GM21786 (cell line): Measurements from ENCODE around the gene DCLRE1C.
A peak's percentile ranks its signal among the peaks of the same experiment; 100 is the strongest.
"Not testable (repeated sequence)": the region's sequence is repeated elsewhere in the genome, so short reads cannot be mapped to it uniquely, and the experiment has no call there.

Experiments used
- ATAC-seq: cut with Tn5 transposase; IDR thresholded peaks from one replicate; pipeline ENCODE4 v1.9.1; 2021; ENCODE audit not compliant: unreplicated experiment

DCLRE1C gene

DNA sequence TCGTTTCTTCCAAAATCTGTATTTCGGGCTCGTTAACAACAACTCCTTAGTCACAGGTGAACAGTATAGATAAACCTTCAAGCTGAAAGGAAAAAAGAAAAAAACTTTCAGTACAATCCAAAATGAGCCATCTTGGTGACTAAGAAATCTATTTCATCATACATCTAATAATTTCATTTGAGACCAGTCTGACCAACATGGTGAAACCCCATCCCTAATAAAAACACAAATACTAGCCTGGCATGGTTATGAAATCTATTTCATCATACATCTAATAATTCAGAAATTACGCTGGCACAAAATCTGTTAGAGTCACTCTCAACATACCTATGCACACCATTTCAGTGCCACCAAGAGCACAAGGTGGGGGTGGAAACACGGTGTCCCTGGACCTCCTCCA is 8.8 kb downstream of the DCLRE1C start:
- no peak for ATAC-seq

DNA sequence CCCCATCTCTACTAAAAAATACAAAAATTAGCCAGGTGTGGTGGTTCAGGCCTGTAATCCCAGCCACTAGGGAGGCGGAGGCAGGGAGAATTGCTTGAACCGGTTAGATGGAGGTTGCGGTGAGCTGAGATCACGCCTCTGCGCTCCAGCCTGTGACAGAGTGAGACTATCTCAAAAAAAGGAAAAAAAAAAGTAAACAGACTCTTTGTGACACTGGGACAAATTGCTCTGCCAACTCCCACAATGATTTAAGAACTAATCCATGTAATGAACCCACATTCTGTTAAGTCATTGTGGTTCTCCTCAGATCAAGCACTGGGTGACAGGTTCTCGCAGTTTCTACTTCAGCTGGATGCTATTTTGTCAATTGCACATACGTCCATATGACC is 11.0 kb downstream of the DCLRE1C start:
- not testable (repeated sequence) for ATAC-seq

DNA sequence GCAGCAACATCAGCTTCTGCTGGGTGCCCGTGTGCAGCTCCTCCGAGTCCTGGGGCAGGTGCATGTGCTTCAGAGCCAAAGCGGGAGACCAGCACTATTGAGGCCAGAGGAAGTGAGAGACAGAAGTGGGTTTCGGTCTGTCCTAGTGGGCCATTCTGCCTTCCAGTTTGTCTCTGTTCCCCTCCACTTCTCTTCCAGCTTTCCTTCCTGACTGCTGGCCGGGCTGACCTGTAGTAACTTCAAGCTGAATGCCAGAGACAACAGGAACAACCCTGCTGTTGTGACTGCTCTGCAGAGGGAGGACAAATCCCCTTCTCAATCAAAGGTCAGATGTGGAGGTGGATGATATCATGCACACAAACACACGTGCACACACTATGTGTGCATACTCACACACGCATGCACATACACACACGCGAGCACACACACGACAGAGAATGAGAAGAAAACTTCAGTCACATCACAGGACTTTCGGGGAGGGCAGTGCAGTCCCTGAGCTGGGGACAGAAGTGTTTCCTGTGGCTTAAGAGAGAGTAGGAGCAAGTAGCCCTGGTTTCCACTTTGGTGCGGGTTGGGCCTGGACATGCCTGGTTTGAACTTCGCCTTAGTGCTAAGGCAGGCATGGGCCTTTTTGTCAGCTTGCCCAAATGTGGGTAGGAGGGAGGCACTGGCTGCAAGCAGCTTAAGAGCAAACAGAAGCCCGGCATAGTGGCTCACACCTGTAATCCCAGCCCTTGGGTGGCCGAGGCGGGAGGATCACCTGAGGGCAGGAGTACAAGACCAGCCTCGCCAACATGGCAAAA is 11.5 kb downstream of the DCLRE1C start:
- peak; percentile 70 for ATAC-seq

DNA sequence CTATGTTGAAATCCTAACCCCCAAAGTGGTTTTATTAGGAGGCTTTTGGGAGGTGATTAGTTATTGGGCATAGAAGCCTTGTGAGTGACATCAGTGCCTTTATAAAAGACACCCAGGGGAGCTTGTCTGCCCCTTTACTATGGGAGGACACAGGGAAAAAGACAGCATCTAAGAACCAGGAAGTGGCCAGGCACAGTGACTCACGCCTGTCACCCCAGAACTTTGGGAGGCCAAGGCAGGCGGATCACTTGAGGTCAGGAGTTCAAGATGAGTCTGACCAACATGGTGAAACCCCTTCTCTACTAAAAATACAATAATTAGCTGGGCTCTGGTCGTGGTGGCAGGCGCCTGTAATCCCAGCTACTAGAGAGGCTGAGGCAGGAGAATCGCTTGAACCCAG is 14.9 kb downstream of the DCLRE1C start:
- ATAC-seq = peak; percentile 56

DNA sequence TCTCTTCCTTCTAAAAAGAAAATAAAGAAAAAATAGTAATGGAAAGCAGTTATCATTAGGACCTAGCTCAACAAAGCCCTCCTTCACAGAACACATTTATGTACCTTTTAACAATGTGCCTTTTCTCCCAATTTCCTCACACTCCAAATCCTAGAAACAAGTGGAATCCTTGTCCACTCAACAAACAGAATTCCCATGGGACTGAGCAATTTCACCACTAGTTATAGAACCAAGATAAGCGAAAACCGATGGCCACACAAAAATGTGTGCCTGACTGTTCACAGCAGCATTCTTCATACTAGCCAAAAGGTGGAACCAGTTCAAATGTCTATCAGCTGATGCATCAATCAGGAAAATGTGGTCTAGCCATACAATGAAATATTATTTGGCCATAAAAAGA is 17.3 kb downstream of the DCLRE1C start:
- no peak for ATAC-seq

DNA sequence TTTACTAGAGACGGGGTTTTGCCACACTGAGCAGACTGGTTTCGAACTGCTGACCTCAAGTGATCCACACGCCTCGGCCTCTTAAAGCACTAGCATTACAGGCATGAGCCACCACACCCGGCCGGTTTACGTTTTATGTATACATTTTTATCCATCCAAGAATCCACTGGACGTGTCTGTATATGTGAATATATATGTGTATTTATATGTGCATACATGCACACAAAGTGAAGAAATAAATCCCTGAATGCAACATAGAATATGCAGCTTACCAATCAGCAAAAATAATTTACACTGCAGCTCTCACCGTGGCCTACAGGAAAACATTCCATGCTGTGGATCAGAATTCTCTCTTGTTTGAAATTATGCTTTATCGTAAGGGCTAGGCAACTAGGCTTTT is 23.3 kb downstream of the DCLRE1C start:
- ATAC-seq = no peak

DNA sequence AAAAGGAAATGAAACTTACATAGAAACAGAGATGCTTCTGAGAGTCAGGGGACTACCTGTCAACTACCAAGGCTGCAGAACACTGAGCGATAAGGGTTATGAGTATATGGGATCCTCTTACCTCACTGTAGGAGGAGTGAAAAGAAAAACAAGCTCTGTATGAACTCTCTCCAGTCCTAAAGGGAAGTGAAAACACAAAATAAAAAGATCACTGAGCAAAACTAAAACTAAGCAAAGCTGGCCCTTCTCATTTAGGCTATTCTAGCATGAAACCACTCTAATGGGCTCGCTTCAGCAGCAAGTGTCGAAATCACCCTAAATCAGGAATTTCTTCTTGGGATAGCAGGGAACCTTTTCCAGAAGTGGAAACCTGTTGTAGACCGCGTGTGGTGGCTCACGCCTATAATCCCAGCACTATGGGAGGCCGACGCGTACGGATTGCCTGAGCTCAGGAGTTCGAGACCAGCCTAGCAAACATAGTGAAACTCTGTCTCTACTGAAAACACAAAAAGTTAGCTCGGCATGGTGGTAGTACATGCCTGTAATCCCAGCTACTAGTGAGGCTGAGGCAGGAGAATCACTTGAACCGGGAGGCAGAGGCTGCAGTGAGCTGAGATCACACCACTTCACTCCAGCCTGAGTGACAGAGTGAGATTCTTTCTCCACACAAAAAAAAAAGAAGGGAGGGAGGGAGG is 27.0 kb downstream of the DCLRE1C start:
- peak; percentile 95 for ATAC-seq

DNA sequence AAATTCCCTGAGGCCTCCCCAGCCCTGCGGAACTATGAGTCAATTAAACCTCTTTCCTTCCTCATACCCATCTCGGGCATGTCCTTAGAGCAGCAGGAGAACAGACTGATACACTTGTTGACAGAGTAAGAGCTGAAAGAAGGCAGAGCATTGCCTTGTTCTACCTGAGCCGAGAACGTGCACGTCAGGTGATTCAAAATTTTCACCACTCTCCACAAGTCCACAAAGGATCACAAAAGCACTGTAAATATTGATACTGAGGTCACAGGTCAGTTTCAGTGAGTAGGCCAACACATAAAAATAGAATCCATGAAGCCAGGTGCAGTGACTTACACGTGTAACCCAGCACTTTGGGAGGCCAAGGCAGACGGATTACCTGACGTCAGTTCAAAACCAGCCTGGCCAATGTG is 27.8 kb downstream of the DCLRE1C start:
- ATAC-seq = no peak

DNA sequence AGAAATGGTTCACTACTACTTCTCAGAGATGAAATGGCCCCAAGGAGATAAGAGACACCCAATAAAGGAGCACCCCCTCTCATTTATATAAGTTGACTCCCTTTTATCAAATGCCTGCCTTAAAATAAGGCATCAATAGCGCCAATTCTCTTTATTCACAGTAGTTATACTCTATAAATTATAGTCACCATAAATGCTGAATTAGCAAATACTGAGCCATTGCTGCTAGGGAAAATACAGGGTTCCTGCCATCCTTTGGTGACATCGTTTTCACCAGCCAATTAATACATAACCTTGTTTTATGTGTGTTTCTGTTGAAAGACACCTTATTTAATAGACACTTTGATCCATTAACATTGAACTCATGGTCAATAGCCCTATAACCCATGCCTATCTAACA is 28.6 kb downstream of the DCLRE1C start:
- ATAC-seq = no peak

DNA sequence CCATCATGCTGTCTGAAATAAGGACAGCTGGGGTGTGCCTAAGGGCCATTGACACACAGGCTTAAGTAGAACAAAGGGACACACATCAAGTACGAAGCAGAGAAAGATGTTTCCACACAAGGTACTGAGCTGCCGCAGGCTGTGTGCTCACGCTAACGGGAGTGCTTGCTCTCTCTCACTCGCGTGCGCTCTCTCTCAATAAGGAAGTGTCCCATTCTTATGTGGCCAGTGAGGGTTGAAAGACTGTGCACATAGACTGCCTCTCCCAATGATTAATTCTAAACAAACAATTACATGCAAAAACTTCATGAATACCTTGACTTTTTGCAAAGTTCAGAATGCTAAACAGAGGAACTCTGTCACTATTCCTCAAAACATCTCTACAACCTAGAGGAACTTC is 29.9 kb downstream of the DCLRE1C start:
- no peak for ATAC-seq

DNA sequence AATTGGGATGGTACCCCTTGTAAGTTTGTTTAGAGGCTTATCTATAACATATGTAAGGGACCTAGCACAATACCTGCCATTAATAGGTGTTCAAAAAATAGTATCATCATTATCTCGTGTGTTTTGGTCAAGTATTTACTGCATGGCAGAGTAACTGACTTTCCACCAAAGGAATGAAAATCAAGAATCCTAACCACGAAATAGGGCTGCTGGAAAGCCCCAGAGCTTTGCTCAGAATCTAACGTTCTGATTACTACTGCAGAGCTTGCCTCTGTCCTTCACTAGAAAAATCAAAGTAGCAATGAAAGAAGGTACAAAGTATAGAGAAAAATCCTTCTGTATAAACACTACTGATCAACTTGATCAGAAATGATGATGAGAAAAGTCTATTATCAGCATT is 34.9 kb downstream of the DCLRE1C start:
- no peak for ATAC-seq

DNA sequence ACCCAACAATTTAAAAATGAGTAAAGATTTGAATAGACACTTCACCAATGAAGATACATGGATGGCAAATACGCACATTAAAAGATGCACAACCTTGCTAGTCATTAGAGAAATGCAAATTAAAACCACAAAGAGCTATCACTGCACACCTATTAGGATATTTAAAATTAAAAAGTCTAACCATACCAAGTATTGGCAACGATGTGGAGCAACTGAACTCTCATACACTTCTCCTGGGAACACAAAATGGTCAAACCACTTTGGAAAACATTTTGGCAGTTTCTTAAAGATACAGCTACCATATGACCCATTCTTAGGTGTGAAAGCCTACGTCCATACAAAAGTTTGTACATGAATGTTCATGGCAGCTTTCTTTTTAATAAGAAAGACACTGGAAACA is 36.1 kb downstream of the DCLRE1C start:
- ATAC-seq = no peak

DNA sequence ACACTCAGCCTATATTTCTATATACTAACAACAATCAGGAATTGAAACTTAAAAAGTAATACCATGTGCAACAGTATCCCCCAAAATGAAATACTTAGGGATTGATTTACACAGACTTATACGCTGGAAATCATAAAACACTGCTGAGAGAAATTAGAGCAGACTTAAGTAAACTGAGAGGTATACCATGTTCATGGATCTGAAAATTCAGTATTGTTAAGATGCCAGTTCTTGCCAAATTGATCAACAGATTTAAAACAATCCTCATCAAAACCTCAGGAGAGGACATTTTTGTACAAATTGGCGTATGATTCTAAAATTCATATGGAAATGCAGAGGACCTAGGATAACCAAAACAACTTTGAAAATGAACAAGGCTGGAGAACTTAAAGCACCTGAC is 37.3 kb downstream of the DCLRE1C start:
- ATAC-seq = no peak

DNA sequence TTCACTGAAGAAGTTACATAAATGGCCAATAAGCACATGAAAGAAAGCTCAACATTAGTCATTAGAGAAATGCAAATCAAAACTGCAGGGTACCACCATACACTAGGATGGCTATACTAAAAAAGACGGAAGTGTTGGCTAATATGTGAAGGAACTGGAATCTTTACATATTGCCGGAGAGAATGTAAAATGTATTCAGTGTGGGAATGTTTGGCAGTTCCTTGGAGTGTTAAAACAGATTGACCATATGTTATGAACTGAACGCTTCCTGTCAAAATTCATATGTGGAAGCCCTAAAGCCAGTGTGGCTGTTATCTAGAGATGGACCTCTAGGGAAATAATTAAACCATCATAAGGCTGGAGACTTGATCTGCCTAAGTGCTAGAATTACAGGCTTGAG is 42.1 kb downstream of the DCLRE1C start:
- no peak for ATAC-seq

DNA sequence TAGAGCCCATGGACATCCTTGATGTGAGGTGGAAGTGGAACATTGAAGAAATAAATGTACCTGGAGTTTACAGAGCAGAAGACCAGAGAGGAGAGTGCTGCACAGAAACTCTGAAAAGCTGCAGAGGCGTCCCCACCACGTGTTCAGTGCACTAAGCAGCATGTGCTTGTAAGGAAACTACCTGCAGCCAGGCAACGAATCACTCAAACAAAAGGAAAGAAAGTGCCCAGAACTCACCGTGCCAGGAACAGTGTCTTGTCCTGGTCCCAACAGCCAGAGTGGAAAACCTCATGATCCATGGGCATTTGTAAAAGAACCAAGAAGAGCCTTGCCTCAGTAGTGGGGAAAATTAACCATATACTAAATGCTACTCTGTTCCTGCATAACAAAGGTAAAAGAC is 42.9 kb downstream of the DCLRE1C start:
- ATAC-seq = no peak

DNA sequence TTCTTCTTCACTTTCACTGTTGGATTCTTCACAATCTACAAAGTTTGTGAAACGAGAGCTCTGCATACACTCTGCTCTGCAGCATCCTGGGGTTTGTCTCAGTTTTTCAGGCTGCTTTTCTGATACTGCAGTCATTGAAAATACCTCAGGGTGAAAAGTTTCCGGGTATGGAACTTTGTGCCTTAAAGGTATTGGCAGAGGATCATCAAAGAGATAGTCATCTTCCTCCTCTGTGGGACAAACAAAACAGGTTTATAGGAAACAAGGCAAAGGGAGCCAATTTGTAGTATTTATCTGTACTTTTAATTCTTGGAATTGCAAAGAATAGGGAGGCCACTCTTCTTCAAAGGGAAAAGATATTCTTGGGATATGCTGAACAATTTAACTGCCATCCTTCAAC is 44.8 kb downstream of the DCLRE1C start:
- ATAC-seq = no peak

DNA sequence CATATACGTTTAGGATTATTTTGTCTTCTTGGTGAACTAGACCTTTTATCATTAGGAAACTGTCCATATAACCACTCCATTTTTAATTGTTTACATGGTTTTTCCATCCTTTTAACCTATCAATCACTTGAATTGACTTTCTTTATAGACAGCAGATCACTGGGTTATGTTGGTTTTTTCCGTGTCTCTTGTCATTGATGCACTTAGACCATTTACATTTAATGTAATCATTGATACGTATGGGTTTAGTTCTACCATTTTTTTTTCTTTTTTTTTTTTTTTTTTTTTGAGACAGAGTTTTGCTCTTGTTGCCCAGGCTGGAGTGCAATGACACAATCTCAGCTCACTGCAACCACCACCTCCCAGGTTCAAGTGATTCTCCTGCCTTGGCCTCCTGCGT is 46.3 kb downstream of the DCLRE1C start:
- not testable (repeated sequence) for ATAC-seq

DNA sequence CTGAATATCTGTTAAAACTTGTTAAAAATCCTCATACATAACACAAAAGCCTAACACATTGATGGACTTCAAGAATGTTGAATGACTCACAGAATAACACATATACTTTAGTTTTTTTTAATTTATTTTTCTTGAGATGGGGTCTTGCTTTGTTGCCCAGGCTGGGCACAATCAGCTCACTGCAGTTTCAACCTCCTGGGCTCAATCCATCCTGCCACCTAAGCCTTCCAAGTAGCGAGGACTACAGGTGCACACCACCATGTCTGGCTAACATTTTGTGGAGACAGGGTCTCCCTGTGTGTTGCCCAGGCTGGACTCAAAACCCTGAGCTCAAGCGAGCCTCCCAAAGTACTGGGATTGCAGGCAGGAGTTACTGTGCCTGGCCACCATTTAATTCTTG is 47.1 kb downstream of the DCLRE1C start:
- ATAC-seq = no peak

DNA sequence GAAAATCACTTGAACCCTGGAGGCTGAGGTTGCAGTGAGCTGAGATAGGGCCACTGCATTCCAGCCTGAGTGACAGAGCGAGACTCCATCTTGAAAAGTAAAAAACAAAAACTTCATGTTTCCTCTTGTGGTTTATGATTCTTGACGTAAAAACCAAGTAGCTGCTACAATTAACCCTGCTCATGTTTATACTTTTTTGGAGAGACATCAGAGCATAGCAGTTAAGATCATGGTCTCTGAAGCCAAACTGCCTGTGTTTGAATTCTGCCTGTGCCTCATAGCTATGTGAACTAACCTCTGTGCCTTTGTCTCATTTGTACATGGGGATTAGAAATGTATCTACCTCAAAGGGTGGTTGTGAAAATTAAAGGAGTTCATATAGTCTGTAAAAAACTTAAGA is 48.0 kb downstream of the DCLRE1C start:
- ATAC-seq = no peak

DNA sequence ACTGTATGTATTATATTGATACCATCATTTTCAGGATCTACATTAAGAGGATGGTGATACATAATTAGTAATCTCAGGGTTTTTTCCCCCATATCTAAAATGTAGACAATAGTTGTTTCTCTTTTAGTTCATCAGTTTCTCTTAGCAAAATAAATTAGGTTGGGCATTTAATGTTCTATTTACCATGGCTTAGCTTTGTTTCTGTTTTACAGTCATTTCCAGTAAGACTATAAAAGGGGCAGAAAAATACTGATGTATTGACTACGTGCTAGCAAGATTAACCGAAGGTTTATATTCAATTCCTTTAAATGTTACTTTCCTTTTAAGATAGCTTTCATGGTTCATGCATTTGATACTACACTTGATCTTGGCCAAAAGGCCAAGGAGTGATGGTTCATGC is 49.0 kb downstream of the DCLRE1C start:
- no peak for ATAC-seq

DNA sequence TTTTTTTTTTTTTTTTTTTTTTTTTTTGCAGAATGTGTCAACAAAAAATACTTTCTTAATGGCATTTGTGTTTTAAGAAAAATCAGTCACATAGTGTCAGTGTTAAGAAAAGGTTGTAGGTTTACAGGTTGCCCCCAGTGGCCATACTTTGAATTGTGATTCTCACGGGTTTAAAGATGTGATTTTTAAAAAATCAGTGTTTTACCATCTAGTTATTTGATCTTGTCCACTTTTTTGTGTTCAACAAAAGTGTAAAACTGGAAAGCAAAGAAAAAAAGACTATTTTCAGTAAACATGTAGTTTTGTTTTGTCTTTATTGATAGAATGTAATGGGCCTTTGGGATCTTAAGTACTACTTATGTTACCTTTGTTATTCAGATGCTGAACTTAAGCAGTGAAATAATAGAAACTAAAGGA is 49.6 kb downstream of the DCLRE1C start:
- ATAC-seq = no peak

DNA sequence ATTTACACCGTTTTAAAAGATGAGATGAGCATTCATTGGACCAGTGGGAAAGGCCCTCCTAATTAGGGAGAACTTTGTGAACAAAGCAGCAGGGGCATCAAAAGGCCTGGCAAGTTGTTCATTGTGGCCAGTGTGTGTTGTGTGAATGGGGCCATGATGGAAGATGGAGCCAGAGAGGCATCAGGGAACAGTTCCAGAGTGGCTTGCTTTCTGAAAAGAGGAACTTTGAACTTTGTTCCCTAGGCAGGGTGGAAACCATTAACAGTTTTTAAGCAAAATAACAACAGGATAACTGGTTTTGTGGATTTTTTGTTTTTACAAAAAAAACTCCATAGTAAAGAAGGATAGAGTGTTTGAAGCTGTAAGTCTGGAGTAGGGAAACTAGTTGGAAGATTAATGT is 62.7 kb downstream of the DCLRE1C start:
- no peak for ATAC-seq

DNA sequence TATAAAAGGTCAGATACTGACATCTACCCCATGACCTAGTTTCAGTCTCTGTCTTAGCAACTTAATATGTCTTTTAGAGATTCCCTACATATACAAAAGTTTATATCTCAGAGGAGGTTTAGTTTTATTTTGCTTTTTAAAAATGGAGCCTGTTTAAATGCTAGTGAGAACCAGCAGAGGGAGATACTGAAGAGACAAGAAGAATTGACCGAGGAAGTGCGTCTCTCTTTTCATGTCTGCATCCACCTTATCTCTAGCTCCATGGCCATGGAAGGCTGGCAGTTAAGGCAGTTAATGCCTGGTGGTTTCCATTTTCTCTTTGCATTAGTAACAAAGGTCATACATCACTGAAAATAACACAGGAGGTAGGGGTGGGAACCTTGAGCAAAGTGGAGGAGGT is 64.6 kb downstream of the DCLRE1C start:
- ATAC-seq = no peak
